T-helper 22 cell (primary cell): ENCODE measurements around the gene TTLL5.

Experiments used
- DNase-seq: peaks from one replicate; pipeline ENCODE4 v3.0.0-alpha.2; 2020; ENCODE audit warnings: low read depth

The TTLL5 gene

GRCh38 chr14:75734854-75735253 is 73.8 kb downstream of the TTLL5 start:
- no peak for DNase-seq

GRCh38 chr14:75736845-75737485 is 75.9 kb downstream of the TTLL5 start:
- no peak for DNase-seq

GRCh38 chr14:75738192-75738591 is 77.1 kb downstream of the TTLL5 start:
- DNase-seq, result no peak

GRCh38 chr14:75742867-75743266 is 81.8 kb downstream of the TTLL5 start:
- DNase-seq, result no peak

GRCh38 chr14:75747899-75748298 is 86.9 kb downstream of the TTLL5 start:
- no peak for DNase-seq

GRCh38 chr14:75748336-75748735 is 87.3 kb downstream of the TTLL5 start:
- no peak for DNase-seq

GRCh38 chr14:75751296-75751695 is 90.2 kb downstream of the TTLL5 start:
- no peak for DNase-seq

GRCh38 chr14:75752086-75752485 is 91.0 kb downstream of the TTLL5 start:
- no peak for DNase-seq

GRCh38 chr14:75752907-75753594 is 92.0 kb downstream of the TTLL5 start:
- DNase-seq, result no peak

- DNase-seq, result no peak
Observed at GRCh38 chr14:75753696-75754095, 92.7 kb downstream of the TTLL5 start.

- DNase-seq, result no peak
Observed at GRCh38 chr14:75757644-75758402, 96.8 kb downstream of the TTLL5 start.

GRCh38 chr14:75764020-75764419 is 103.0 kb downstream of the TTLL5 start:
- DNase-seq, result no peak

GRCh38 chr14:75769047-75769685 is 108.1 kb downstream of the TTLL5 start:
- no peak for DNase-seq

GRCh38 chr14:75770635-75771034 is 109.6 kb downstream of the TTLL5 start:
- no peak for DNase-seq

GRCh38 chr14:75771595-75771994 is 110.5 kb downstream of the TTLL5 start:
- DNase-seq, result no peak

- DNase-seq, result no peak
Observed at GRCh38 chr14:75773046-75773445, 112.0 kb downstream of the TTLL5 start.

- DNase-seq, result no peak
Observed at GRCh38 chr14:75781096-75781495, 120.0 kb downstream of the TTLL5 start.

GRCh38 chr14:75783184-75783583 is 122.1 kb downstream of the TTLL5 start:
- DNase-seq, result no peak

- no peak for DNase-seq
Observed at GRCh38 chr14:75783602-75784313, 122.7 kb downstream of the TTLL5 start.

- no peak for DNase-seq
Observed at GRCh38 chr14:75784314-75784686, 123.3 kb downstream of the TTLL5 start.

GRCh38 chr14:75793806-75794205 is 132.8 kb downstream of the TTLL5 start:
- no peak for DNase-seq

- DNase-seq, result no peak
Observed at GRCh38 chr14:75794615-75795038, 133.6 kb downstream of the TTLL5 start.
